WTC11 (cell line): ENCODE data around the gene SIT1. TPM values are rescaled to one million over a fixed set of nuclear protein-coding genes. Genes with fewer than 3 reads are reported as not detected.
A peak's percentile ranks its signal among the peaks of the same experiment; 100 is the strongest.

Source experiments
- ATF1 ChIP-seq: sonication (generic); formaldehyde crosslinking; IDR thresholded peaks from 2 replicates; pipeline ENCODE4 v1.8.1; 2023; ENCODE audit warnings: mild to moderate bottlenecking, moderate library complexity, missing genetic modification reagents
- CREM ChIP-seq: sonication (generic); formaldehyde crosslinking; IDR thresholded peaks from 2 replicates; pipeline ENCODE4 v1.8.1; 2022; ENCODE audit warnings: mild to moderate bottlenecking, missing genetic modification reagents, moderate library complexity
- ETV6 ChIP-seq: sonication (generic); formaldehyde crosslinking; IDR thresholded peaks from 2 replicates; pipeline ENCODE4 v1.8.1; 2022; ENCODE audit warnings: mild to moderate bottlenecking, missing genetic modification reagents
- FOXJ3 ChIP-seq: sonication (generic); formaldehyde crosslinking; IDR thresholded peaks from 2 replicates; pipeline ENCODE4 v1.9.0; 2021; ENCODE audit warnings: missing genetic modification reagents, mild to moderate bottlenecking, borderline replicate concordance
- FOXK1 ChIP-seq: sonication (generic); formaldehyde crosslinking; IDR thresholded peaks from 2 replicates; pipeline ENCODE4 v1.8.0; 2022; ENCODE audit warnings: mild to moderate bottlenecking, moderate library complexity, missing genetic modification reagents
- GRHL2 ChIP-seq: fragments of 250-450 bp; sonication (Bioruptor Pico); IDR thresholded peaks from 2 replicates; pipeline ENCODE4 v1.8.0; 2022; ENCODE audit warnings: mild to moderate bottlenecking, moderate library complexity; ENCODE audit not compliant: insufficient replicate concordance, severe bottlenecking
- GTF2I ChIP-seq: fragments of 250-450 bp; sonication (Bioruptor Pico); conservative IDR thresholded peaks from 2 replicates; pipeline ENCODE4 v1.4.0; 2021; ENCODE audit warnings: mild to moderate bottlenecking
- HMGA2 ChIP-seq: fragments of 250-450 bp; sonication (Bioruptor Pico); IDR thresholded peaks from 2 replicates; pipeline ENCODE4 v1.4.0; 2021; ENCODE audit warnings: mild to moderate bottlenecking, moderate library complexity
- IRF2 ChIP-seq: sonication (generic); formaldehyde crosslinking; IDR thresholded peaks from 2 replicates; pipeline ENCODE4 v1.8.0; 2022; ENCODE audit warnings: low read depth, missing genetic modification reagents, borderline replicate concordance
- KAT7 ChIP-seq: sonication (generic); formaldehyde crosslinking; IDR thresholded peaks from 2 replicates; pipeline ENCODE4 v1.8.1; 2023; ENCODE audit warnings: missing genetic modification reagents, mild to moderate bottlenecking, borderline replicate concordance
- MYBL2 ChIP-seq: sonication (generic); formaldehyde crosslinking; IDR thresholded peaks from 2 replicates; pipeline ENCODE4 v1.8.1; 2023; ENCODE audit warnings: mild to moderate bottlenecking, moderate library complexity, missing genetic modification reagents
- NFATC4 ChIP-seq: fragments of 250-450 bp; sonication (Bioruptor Pico); IDR thresholded peaks from 2 replicates; pipeline ENCODE4 v1.9.0; 2021; ENCODE audit warnings: mild to moderate bottlenecking
- OVOL2 ChIP-seq: fragments of 250-450 bp; sonication (Bioruptor Pico); IDR thresholded peaks from 2 replicates; pipeline ENCODE4 v1.9.0; 2021; ENCODE audit warnings: mild to moderate bottlenecking, borderline replicate concordance
- PRRX2 ChIP-seq: fragments of 250-450 bp; sonication (Bioruptor Pico); IDR thresholded peaks from 2 replicates; pipeline ENCODE4 v1.8.0; 2021; ENCODE audit warnings: mild to moderate bottlenecking
- RORB ChIP-seq: fragments of 250-450 bp; sonication (Bioruptor Pico); IDR thresholded peaks from 2 replicates; pipeline ENCODE4 v1.9.0; 2021; ENCODE audit warnings: mild to moderate bottlenecking
- SMAD4 ChIP-seq: sonication (generic); formaldehyde crosslinking; IDR thresholded peaks from 2 replicates; pipeline ENCODE4 v1.8.0; 2022; ENCODE audit warnings: mild to moderate bottlenecking, missing genetic modification reagents
- SP1 ChIP-seq: sonication (generic); formaldehyde crosslinking; conservative IDR thresholded peaks from 2 replicates; pipeline ENCODE4 v1.8.1; 2022; ENCODE audit warnings: missing genetic modification reagents
- TCF7 ChIP-seq: sonication (generic); formaldehyde crosslinking; IDR thresholded peaks from 2 replicates; pipeline ENCODE4 v1.8.0; 2022; ENCODE audit warnings: mild to moderate bottlenecking, low read depth, missing genetic modification reagents, moderate library complexity
- TEAD1 ChIP-seq: sonication (generic); formaldehyde crosslinking; IDR thresholded peaks from 2 replicates; pipeline ENCODE4 v1.8.0; 2022; ENCODE audit warnings: mild to moderate bottlenecking, missing genetic modification reagents
- TP53 ChIP-seq: sonication (generic); formaldehyde crosslinking; IDR thresholded peaks from 2 replicates; pipeline ENCODE4 v1.8.1; 2023; ENCODE audit warnings: mild to moderate bottlenecking, missing genetic modification reagents
- ZNF317 ChIP-seq: sonication (generic); formaldehyde crosslinking; IDR thresholded peaks from 2 replicates; pipeline ENCODE4 v1.8.1; 2023; ENCODE audit warnings: low read depth, mild to moderate bottlenecking, moderate library complexity, missing genetic modification reagents, borderline replicate concordance
- total RNA-seq: library from RNA; stranded (reverse); gene quantifications from 3 replicates; pipeline ENCODE4 v1.2.3, GENCODE V29; 2021
- TF ChIP-seq, protein P1 (sequence below): fragments of 250-450 bp; sonication (Bioruptor Pico); IDR thresholded peaks from 2 replicates; pipeline ENCODE4 v1.9.0; 2021; ENCODE audit warnings: mild to moderate bottlenecking
- TF ChIP-seq, protein P2 (sequence below): sonication (generic); formaldehyde crosslinking; IDR thresholded peaks from 2 replicates; pipeline ENCODE4 v1.8.1; 2023; ENCODE audit warnings: mild to moderate bottlenecking, missing genetic modification reagents, borderline replicate concordance
- TF ChIP-seq, protein P3 (sequence below): sonication (generic); formaldehyde crosslinking; IDR thresholded peaks from 2 replicates; pipeline ENCODE4 v1.8.1; 2022; ENCODE audit warnings: missing genetic modification reagents, borderline replicate concordance
- TF ChIP-seq, protein P4 (sequence below): fragments of 250-450 bp; sonication (Bioruptor Pico); IDR thresholded peaks from 2 replicates; pipeline ENCODE4 v1.8.0; 2021; ENCODE audit warnings: mild to moderate bottlenecking
- TF ChIP-seq, protein P5 (sequence below): sonication (generic); formaldehyde crosslinking; IDR thresholded peaks from 2 replicates; pipeline ENCODE4 v1.8.1; 2023; ENCODE audit warnings: mild to moderate bottlenecking, missing genetic modification reagents, moderate library complexity
- TF ChIP-seq, protein P6 (sequence below): fragments of 250-450 bp; sonication (Bioruptor Pico); conservative IDR thresholded peaks from 2 replicates; pipeline ENCODE4 v1.9.0; 2021; ENCODE audit warnings: mild to moderate bottlenecking

Gene SIT1
- total RNA-seq, 1 experiment from 2014 or later, result 4.1 TPM

DNA sequence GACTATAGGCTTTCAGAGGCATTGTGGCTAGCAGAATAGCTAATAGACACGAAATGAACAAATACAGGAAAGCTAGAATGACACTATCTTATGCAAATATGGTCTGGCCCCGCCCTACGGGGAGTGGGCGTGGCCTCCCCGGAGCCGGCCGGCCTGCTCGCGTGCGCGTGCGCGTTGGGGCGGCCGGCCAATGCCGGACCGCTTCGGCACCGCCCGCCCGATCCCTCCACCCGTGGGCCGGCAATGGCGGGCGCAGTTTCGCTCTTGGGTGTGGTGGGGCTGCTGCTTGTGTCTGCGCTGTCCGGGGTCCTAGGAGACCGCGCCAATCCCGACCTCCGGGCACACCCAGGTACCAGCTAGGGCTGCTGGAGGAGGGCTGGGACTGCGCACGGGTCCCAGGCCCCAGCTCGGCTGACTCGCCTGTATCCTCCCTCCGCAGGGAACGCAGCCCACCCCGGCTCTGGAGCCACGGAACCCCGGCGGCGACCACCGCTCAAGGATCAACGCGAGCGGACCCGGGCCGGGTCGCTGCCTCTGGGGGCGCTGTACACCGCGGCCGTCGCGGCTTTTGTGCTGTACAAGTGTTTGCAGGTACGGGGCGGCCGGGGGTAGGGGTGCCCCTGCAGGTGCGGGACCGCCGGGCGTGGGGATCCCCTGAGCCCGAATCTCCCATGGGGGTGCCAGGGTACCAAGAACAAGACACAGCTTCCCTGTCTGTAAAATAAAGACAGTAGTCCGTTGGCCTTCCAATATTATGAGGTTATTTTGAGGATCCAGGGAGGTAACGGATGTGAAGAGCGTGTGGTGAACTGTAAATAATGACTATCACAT is 7.6 kb upstream of the SIT1 start, which contains the start of gene CCDC107 (continued):
- TF ChIP-seq, protein P1, sequence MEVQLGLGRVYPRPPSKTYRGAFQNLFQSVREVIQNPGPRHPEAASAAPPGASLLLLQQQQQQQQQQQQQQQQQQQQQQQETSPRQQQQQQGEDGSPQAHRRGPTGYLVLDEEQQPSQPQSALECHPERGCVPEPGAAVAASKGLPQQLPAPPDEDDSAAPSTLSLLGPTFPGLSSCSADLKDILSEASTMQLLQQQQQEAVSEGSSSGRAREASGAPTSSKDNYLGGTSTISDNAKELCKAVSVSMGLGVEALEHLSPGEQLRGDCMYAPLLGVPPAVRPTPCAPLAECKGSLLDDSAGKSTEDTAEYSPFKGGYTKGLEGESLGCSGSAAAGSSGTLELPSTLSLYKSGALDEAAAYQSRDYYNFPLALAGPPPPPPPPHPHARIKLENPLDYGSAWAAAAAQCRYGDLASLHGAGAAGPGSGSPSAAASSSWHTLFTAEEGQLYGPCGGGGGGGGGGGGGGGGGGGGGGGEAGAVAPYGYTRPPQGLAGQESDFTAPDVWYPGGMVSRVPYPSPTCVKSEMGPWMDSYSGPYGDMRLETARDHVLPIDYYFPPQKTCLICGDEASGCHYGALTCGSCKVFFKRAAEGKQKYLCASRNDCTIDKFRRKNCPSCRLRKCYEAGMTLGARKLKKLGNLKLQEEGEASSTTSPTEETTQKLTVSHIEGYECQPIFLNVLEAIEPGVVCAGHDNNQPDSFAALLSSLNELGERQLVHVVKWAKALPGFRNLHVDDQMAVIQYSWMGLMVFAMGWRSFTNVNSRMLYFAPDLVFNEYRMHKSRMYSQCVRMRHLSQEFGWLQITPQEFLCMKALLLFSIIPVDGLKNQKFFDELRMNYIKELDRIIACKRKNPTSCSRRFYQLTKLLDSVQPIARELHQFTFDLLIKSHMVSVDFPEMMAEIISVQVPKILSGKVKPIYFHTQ (CRISPR knock-in tag), result no peak
- TF ChIP-seq TEAD1 (CRISPR knock-in tag) (0 out of 2 replicates have a peak, but pooled peaks have one; percentile 52), GTF2I (CRISPR knock-in tag) (no peak), GRHL2 (no peak), RORB (CRISPR knock-in tag) (no peak), OVOL2 (no peak), FOXK1 (CRISPR knock-in tag) (peak; percentile 78; the same call in 1 of the 2 replicates), ATF1 (CRISPR knock-in tag) (no peak), KAT7 (CRISPR knock-in tag) (no peak), ETV6 (CRISPR knock-in tag) (peak; percentile 71; the same call in 1 of the 2 replicates), SMAD4 (CRISPR knock-in tag) (peak; percentile 49; the same call in 1 of the 2 replicates), IRF2 (CRISPR knock-in tag) (no peak), SP1 (CRISPR knock-in tag) (0 out of 2 replicates have a peak, but pooled peaks have one; percentile 13), CREM (CRISPR knock-in tag) (no peak), ZNF317 (CRISPR knock-in tag) (no peak; the same call in 1 of the 2 replicates), MYBL2 (CRISPR knock-in tag) (peak; percentile 75; the same call in 1 of the 2 replicates), TP53 (peak; percentile 65; the same call in 1 of the 2 replicates), PRRX2 (CRISPR knock-in tag) (peak; percentile 53; the same call in 1 of the 2 replicates), TCF7 (CRISPR knock-in tag) (peak; percentile 73; the same call in 1 of the 2 replicates), HMGA2 (no peak), FOXJ3 (CRISPR knock-in tag) (no peak), NFATC4 (CRISPR knock-in tag) (peak; percentile 72)
- TF ChIP-seq, protein P2, sequence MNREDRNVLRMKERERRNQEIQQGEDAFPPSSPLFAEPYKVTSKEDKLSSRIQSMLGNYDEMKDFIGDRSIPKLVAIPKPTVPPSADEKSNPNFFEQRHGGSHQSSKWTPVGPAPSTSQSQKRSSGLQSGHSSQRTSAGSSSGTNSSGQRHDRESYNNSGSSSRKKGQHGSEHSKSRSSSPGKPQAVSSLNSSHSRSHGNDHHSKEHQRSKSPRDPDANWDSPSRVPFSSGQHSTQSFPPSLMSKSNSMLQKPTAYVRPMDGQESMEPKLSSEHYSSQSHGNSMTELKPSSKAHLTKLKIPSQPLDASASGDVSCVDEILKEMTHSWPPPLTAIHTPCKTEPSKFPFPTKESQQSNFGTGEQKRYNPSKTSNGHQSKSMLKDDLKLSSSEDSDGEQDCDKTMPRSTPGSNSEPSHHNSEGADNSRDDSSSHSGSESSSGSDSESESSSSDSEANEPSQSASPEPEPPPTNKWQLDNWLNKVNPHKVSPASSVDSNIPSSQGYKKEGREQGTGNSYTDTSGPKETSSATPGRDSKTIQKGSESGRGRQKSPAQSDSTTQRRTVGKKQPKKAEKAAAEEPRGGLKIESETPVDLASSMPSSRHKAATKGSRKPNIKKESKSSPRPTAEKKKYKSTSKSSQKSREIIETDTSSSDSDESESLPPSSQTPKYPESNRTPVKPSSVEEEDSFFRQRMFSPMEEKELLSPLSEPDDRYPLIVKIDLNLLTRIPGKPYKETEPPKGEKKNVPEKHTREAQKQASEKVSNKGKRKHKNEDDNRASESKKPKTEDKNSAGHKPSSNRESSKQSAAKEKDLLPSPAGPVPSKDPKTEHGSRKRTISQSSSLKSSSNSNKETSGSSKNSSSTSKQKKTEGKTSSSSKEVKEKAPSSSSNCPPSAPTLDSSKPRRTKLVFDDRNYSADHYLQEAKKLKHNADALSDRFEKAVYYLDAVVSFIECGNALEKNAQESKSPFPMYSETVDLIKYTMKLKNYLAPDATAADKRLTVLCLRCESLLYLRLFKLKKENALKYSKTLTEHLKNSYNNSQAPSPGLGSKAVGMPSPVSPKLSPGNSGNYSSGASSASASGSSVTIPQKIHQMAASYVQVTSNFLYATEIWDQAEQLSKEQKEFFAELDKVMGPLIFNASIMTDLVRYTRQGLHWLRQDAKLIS (CRISPR knock-in tag), result no peak
- TF ChIP-seq, protein P3, sequence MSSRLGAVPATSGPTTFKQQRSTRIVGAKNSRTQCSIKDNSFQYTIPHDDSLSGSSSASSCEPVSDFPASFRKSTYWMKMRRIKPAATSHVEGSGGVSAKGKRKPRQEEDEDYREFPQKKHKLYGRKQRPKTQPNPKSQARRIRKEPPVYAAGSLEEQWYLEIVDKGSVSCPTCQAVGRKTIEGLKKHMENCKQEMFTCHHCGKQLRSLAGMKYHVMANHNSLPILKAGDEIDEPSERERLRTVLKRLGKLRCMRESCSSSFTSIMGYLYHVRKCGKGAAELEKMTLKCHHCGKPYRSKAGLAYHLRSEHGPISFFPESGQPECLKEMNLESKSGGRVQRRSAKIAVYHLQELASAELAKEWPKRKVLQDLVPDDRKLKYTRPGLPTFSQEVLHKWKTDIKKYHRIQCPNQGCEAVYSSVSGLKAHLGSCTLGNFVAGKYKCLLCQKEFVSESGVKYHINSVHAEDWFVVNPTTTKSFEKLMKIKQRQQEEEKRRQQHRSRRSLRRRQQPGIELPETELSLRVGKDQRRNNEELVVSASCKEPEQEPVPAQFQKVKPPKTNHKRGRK, result no peak
- TF ChIP-seq, protein P4, sequence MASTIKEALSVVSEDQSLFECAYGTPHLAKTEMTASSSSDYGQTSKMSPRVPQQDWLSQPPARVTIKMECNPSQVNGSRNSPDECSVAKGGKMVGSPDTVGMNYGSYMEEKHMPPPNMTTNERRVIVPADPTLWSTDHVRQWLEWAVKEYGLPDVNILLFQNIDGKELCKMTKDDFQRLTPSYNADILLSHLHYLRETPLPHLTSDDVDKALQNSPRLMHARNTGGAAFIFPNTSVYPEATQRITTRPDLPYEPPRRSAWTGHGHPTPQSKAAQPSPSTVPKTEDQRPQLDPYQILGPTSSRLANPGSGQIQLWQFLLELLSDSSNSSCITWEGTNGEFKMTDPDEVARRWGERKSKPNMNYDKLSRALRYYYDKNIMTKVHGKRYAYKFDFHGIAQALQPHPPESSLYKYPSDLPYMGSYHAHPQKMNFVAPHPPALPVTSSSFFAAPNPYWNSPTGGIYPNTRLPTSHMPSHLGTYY (CRISPR knock-in tag), result 0 out of 2 replicates have a peak, but pooled peaks have one; percentile 4
- TF ChIP-seq, protein P5, sequence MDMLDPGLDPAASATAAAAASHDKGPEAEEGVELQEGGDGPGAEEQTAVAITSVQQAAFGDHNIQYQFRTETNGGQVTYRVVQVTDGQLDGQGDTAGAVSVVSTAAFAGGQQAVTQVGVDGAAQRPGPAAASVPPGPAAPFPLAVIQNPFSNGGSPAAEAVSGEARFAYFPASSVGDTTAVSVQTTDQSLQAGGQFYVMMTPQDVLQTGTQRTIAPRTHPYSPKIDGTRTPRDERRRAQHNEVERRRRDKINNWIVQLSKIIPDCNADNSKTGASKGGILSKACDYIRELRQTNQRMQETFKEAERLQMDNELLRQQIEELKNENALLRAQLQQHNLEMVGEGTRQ (CRISPR knock-in tag), result no peak
- TF ChIP-seq, protein P6, sequence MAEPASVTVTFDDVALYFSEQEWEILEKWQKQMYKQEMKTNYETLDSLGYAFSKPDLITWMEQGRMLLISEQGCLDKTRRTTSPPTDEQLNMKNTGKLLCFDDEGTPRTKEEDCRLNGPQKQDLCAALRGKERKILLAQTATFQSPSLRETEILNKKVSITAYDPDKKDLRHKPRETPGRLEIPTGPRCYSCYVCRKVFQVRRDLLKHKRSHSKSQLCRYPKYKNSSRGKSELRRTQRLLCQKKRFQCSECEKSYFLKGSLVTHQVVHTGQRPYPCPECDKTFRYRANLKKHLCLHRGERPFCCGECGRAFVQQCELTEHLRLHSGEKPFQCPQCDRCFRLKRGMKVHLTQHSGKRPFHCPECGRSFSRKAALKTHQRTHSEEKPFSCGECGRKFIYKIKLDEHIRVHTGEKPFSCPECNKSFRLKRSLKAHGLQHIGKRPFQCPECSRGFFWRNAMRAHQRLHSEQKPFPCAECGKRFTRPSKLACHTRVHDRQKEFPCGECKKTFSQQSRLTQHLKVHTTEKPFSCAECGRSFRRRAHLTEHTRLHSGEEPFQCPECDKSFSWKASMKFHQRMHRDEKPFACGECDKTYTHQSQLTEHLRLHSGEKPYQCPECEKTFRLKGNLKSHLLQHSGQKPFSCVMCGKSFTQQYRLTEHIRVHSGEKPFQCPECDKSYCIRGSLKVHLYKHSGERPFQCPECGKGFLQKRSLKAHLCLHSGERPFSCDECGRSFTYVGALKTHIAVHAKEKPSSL (CRISPR knock-in tag), result no peak
